WTC11 (cell line): ENCODE measurements around the gene USP34. TPM values are rescaled to one million over a fixed set of nuclear protein-coding genes. Genes with fewer than 3 reads are reported as not detected.
A peak's percentile ranks its signal among the peaks of the same experiment; 100 is the strongest.

ENCODE experiments used
- ATAC-seq: fragments of 200-7000 bp; cut with Tn5 transposase; 2 replicates; pipeline ENCODE4 v1.10.0; 2021; ENCODE audit warnings: mild to moderate bottlenecking, moderate library complexity
- CTCF ChIA-PET: fragments of 300-600 bp; sonication (Branson Sonifier 250); formaldehyde crosslinking; loops from one replicate; lab custom pipeline; 2021; ENCODE audit warnings: antibody characterized with exemption; lab: Charles Lee
- POLR2A ChIA-PET: fragments of 350-600 bp; sonication (Branson Sonifier 250); formaldehyde crosslinking; loops from one replicate; lab custom pipeline; 2021; ENCODE audit warnings: antibody characterized with exemption; lab: Charles Lee
- DNase-seq: peaks from one replicate; pipeline ENCODE4 v3.0.0; 2021; ENCODE audit warnings: low spot score
- H3K27ac Mint-ChIP-seq: 2 replicates; pipeline ENCODE4 v1.8.0; 2021; ENCODE audit warnings: mixed read lengths
- H3K27me3 Mint-ChIP-seq: 2 replicates; pipeline ENCODE4 v1.8.0; 2021; ENCODE audit warnings: low read depth, mild to moderate bottlenecking, moderate library complexity, mixed read lengths
- H3K36me3 Mint-ChIP-seq: 2 replicates; pipeline ENCODE4 v1.8.0; 2021; ENCODE audit warnings: mixed read lengths
- H3K4me1 Mint-ChIP-seq: 2 replicates; pipeline ENCODE4 v1.8.0; 2022; ENCODE audit warnings: mixed read lengths
- H3K4me3 Mint-ChIP-seq: 2 replicates; pipeline ENCODE4 v1.8.0; 2021; ENCODE audit warnings: mild to moderate bottlenecking, moderate library complexity, mixed read lengths
- H3K9me3 Mint-ChIP-seq: 2 replicates; pipeline ENCODE4 v1.8.0; 2021; ENCODE audit warnings: mixed read lengths
- FOXP1 ChIP-seq: sonication (generic); formaldehyde crosslinking; IDR thresholded peaks from 2 replicates; pipeline ENCODE4 v1.8.0; 2022; ENCODE audit warnings: missing genetic modification reagents, mild to moderate bottlenecking, moderate library complexity, borderline replicate concordance
- HMGA2 ChIP-seq: fragments of 250-450 bp; sonication (Bioruptor Pico); IDR thresholded peaks from 2 replicates; pipeline ENCODE4 v1.4.0; 2021; ENCODE audit warnings: mild to moderate bottlenecking, moderate library complexity
- IRF2 ChIP-seq: sonication (generic); formaldehyde crosslinking; IDR thresholded peaks from 2 replicates; pipeline ENCODE4 v1.8.0; 2022; ENCODE audit warnings: low read depth, missing genetic modification reagents, borderline replicate concordance
- JUN ChIP-seq: sonication (generic); formaldehyde crosslinking; IDR thresholded peaks from 2 replicates; pipeline ENCODE4 v1.8.0; 2023; ENCODE audit warnings: mild to moderate bottlenecking, missing genetic modification reagents
- KAT7 ChIP-seq: sonication (generic); formaldehyde crosslinking; IDR thresholded peaks from 2 replicates; pipeline ENCODE4 v1.8.1; 2023; ENCODE audit warnings: missing genetic modification reagents, mild to moderate bottlenecking, borderline replicate concordance
- MXD4 ChIP-seq: fragments of 250-450 bp; sonication (Bioruptor Pico); IDR thresholded peaks from 2 replicates; pipeline ENCODE4 v1.8.0; 2021; ENCODE audit warnings: mild to moderate bottlenecking, moderate library complexity, borderline replicate concordance
- NFYB ChIP-seq: sonication (generic); formaldehyde crosslinking; conservative IDR thresholded peaks from 2 replicates; pipeline ENCODE4 v1.8.0; 2022; ENCODE audit warnings: low read depth, missing genetic modification reagents
- NR2C2 ChIP-seq: sonication (generic); formaldehyde crosslinking; IDR thresholded peaks from 2 replicates; pipeline ENCODE4 v1.8.0; 2022; ENCODE audit warnings: mild to moderate bottlenecking, missing genetic modification reagents
- SOX15 ChIP-seq: fragments of 250-450 bp; sonication (Bioruptor Pico); IDR thresholded peaks from 2 replicates; pipeline ENCODE4 v1.9.0; 2021; ENCODE audit warnings: mild to moderate bottlenecking
- TEAD4 ChIP-seq: sonication (generic); formaldehyde crosslinking; IDR thresholded peaks from 2 replicates; pipeline ENCODE4 v1.8.0; 2022; ENCODE audit warnings: mild to moderate bottlenecking, missing genetic modification reagents
- ZNF121 ChIP-seq: sonication (generic); formaldehyde crosslinking; IDR thresholded peaks from 2 replicates; pipeline ENCODE4 v1.8.0; 2023; ENCODE audit warnings: missing genetic modification reagents
- ZNF232 ChIP-seq: sonication (generic); formaldehyde crosslinking; IDR thresholded peaks from 2 replicates; pipeline ENCODE4 v1.8.0; 2022; ENCODE audit warnings: mild to moderate bottlenecking, missing genetic modification reagents
- ZNF396 ChIP-seq: fragments of 250-450 bp; sonication (Bioruptor Pico); IDR thresholded peaks from 2 replicates; pipeline ENCODE4 v1.8.0; 2021; ENCODE audit warnings: mild to moderate bottlenecking, moderate library complexity, borderline replicate concordance
- ZNF416 ChIP-seq: fragments of 250-450 bp; sonication (Bioruptor Pico); IDR thresholded peaks from 2 replicates; pipeline ENCODE4 v1.9.0; 2021; ENCODE audit warnings: mild to moderate bottlenecking, inconsistent platforms
- total RNA-seq: library from RNA; stranded (reverse); gene quantifications from 3 replicates; pipeline ENCODE4 v1.2.3, GENCODE V29; 2021
- TF ChIP-seq, protein P1 (sequence below): fragments of 250-450 bp; sonication (Bioruptor Pico); conservative IDR thresholded peaks from 2 replicates; pipeline ENCODE4 v1.9.0; 2021; ENCODE audit warnings: mild to moderate bottlenecking
- TF ChIP-seq, protein P2 (sequence below): sonication (generic); formaldehyde crosslinking; IDR thresholded peaks from 2 replicates; pipeline ENCODE4 v1.8.1; 2022; ENCODE audit warnings: missing genetic modification reagents, borderline replicate concordance
- TF ChIP-seq, protein P3 (sequence below): sonication (generic); formaldehyde crosslinking; IDR thresholded peaks from 2 replicates; pipeline ENCODE4 v1.8.0; 2022; ENCODE audit warnings: mild to moderate bottlenecking, missing genetic modification reagents
- TF ChIP-seq, protein P4 (sequence below): sonication (generic); formaldehyde crosslinking; conservative IDR thresholded peaks from 2 replicates; pipeline ENCODE4 v1.8.1; 2022; ENCODE audit warnings: mild to moderate bottlenecking, missing genetic modification reagents
- TF ChIP-seq, protein P5 (sequence below): sonication (generic); formaldehyde crosslinking; IDR thresholded peaks from 2 replicates; pipeline ENCODE4 v1.8.0; 2022; ENCODE audit warnings: mild to moderate bottlenecking, missing genetic modification reagents
- TF ChIP-seq, protein P6 (sequence below): sonication (generic); formaldehyde crosslinking; IDR thresholded peaks from 2 replicates; pipeline ENCODE4 v1.8.0; 2023; ENCODE audit warnings: missing genetic modification reagents
- TF ChIP-seq, protein P7 (sequence below): sonication (generic); formaldehyde crosslinking; IDR thresholded peaks from 2 replicates; pipeline ENCODE4 v1.8.1; 2023; ENCODE audit warnings: mild to moderate bottlenecking, moderate library complexity, missing genetic modification reagents

The USP34 gene
- total RNA-seq, 1 experiment from 2014 or later: 92.3 TPM

DNA sequence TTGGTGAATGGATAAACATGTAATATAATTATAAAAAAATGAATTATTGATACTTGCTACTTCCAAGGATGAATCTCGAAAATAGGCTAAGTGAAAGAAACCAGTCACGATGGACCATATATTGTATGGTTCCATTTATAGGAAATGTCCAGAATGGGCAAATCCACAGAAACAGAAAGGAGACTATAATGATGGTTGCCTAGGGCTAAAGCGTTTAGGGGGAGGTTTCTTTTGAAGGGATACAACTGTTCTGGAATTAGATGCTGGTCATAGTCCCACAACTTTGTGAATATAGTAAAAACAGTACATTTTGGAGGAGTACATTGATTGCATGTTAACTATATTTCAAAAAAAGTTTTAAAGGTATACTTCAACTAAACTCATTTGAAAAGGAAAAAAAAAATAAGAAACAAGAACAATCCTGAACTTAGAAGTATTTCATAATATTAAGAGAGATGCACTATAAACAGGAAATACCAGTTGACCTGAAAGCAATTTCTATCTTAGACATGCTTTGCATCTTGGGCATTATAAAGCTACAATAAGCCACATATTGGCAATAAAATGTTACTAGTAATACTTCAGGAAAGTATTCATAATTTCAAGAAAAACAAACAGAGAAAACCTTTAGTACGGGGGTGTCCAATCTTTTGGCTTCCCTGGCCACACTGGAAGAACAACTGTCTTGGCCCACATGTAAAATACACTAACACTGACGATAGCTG, 178.9 kb downstream of the USP34 start (continued):
- TF ChIP-seq, protein P1, sequence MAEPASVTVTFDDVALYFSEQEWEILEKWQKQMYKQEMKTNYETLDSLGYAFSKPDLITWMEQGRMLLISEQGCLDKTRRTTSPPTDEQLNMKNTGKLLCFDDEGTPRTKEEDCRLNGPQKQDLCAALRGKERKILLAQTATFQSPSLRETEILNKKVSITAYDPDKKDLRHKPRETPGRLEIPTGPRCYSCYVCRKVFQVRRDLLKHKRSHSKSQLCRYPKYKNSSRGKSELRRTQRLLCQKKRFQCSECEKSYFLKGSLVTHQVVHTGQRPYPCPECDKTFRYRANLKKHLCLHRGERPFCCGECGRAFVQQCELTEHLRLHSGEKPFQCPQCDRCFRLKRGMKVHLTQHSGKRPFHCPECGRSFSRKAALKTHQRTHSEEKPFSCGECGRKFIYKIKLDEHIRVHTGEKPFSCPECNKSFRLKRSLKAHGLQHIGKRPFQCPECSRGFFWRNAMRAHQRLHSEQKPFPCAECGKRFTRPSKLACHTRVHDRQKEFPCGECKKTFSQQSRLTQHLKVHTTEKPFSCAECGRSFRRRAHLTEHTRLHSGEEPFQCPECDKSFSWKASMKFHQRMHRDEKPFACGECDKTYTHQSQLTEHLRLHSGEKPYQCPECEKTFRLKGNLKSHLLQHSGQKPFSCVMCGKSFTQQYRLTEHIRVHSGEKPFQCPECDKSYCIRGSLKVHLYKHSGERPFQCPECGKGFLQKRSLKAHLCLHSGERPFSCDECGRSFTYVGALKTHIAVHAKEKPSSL (CRISPR knock-in tag): no peak
- TF ChIP-seq MXD4 (CRISPR knock-in tag) (no peak), KAT7 (CRISPR knock-in tag) (no peak), ZNF396 (no peak), ZNF416 (CRISPR knock-in tag) (no peak), NR2C2 (no peak), FOXP1 (CRISPR knock-in tag) (no peak)

DNA sequence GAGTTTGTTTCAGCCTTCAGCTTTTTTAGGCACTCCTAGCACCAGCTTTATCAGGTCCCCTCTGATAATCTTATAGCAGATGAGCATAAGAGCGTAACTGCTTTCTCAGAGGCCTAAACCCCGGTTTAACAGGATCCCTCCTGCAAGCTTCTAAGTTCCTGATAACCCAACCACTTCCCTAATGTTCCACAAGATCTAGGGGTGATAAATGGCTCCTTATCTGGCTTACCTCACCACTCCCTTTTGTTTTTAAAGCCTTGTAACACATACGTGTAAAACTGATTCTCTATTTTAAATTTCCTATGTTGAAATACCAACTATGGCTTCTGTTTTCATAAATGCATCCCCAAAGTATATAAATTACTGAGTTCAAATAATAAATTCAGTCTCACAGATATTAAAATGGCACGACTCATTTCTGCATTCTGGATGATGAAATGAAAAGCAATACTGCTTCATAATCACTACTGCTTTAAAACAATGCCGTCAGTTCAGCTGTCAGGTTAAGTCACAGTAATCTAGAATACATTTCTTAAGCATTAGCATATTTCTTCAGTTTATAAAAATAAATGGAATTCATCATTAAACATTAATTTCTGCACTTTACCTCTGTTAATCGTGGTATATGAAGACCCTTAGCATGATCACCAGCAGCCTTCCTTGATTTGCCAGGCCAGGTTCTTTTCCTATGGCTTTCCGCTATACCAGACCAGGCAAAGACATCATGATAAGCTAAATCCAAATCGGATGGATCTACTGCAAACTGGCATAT, 182.6 kb downstream of the USP34 start:
- no peaks in the 10 kb centered on the region for H3K9me3 Mint-ChIP-seq
- CTCF ChIA-PET: no interaction called here
- TF ChIP-seq NFYB (CRISPR knock-in tag): no peak
- TF ChIP-seq NR2C2: no peak
- no peak for TF ChIP-seq SOX15
- TF ChIP-seq ZNF396: no peak
- TF ChIP-seq JUN: no peak
- TF ChIP-seq, protein P2, sequence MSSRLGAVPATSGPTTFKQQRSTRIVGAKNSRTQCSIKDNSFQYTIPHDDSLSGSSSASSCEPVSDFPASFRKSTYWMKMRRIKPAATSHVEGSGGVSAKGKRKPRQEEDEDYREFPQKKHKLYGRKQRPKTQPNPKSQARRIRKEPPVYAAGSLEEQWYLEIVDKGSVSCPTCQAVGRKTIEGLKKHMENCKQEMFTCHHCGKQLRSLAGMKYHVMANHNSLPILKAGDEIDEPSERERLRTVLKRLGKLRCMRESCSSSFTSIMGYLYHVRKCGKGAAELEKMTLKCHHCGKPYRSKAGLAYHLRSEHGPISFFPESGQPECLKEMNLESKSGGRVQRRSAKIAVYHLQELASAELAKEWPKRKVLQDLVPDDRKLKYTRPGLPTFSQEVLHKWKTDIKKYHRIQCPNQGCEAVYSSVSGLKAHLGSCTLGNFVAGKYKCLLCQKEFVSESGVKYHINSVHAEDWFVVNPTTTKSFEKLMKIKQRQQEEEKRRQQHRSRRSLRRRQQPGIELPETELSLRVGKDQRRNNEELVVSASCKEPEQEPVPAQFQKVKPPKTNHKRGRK (CRISPR knock-in tag): no peak
- TF ChIP-seq, protein P3, sequence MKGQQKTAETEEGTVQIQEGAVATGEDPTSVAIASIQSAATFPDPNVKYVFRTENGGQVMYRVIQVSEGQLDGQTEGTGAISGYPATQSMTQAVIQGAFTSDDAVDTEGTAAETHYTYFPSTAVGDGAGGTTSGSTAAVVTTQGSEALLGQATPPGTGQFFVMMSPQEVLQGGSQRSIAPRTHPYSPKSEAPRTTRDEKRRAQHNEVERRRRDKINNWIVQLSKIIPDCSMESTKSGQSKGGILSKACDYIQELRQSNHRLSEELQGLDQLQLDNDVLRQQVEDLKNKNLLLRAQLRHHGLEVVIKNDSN (CRISPR knock-in tag): no peak
- TF ChIP-seq ZNF121: no peak
- TF ChIP-seq, protein P4, sequence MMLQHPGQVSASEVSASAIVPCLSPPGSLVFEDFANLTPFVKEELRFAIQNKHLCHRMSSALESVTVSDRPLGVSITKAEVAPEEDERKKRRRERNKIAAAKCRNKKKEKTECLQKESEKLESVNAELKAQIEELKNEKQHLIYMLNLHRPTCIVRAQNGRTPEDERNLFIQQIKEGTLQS: no peak
- TF ChIP-seq, protein P5, sequence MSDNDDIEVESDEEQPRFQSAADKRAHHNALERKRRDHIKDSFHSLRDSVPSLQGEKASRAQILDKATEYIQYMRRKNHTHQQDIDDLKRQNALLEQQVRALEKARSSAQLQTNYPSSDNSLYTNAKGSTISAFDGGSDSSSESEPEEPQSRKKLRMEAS (CRISPR knock-in tag): no peak
- TF ChIP-seq TEAD4 (CRISPR knock-in tag): no peak
- TF ChIP-seq ZNF232: no peak
- TF ChIP-seq IRF2 (CRISPR knock-in tag): no peak
- no peak for TF ChIP-seq HMGA2
- TF ChIP-seq, protein P6, sequence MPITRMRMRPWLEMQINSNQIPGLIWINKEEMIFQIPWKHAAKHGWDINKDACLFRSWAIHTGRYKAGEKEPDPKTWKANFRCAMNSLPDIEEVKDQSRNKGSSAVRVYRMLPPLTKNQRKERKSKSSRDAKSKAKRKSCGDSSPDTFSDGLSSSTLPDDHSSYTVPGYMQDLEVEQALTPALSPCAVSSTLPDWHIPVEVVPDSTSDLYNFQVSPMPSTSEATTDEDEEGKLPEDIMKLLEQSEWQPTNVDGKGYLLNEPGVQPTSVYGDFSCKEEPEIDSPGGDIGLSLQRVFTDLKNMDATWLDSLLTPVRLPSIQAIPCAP (CRISPR knock-in tag): no peak
- TF ChIP-seq, protein P7, sequence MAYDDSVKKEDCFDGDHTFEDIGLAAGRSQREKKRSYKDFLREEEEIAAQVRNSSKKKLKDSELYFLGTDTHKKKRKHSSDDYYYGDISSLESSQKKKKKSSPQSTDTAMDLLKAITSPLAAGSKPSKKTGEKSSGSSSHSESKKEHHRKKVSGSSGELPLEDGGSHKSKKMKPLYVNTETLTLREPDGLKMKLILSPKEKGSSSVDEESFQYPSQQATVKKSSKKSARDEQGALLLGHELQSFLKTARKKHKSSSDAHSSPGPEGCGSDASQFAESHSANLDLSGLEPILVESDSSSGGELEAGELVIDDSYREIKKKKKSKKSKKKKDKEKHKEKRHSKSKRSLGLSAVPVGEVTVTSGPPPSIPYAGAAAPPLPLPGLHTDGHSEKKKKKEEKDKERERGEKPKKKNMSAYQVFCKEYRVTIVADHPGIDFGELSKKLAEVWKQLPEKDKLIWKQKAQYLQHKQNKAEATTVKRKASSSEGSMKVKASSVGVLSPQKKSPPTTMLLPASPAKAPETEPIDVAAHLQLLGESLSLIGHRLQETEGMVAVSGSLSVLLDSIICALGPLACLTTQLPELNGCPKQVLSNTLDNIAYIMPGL (CRISPR knock-in tag): no peak
- 0 out of 2 replicates have a peak, but pooled peaks cover 3% of the 10 kb centered on the region for H3K4me1 Mint-ChIP-seq
- no peak overlapping the region for H3K4me3 Mint-ChIP-seq
- peaks cover 7% of the 10 kb centered on the region; the same call in 1 of the 2 replicates for H3K36me3 Mint-ChIP-seq
- H3K27me3 Mint-ChIP-seq: no peaks in the 10 kb centered on the region
- peak overlapping the region; percentile 58 for H3K27ac Mint-ChIP-seq
- ATAC-seq: no peak
- DNase-seq: no peak
- POLR2A ChIA-PET: no interaction called here
